Lung (tissue), 12 donors: ENCODE data around the gene SGTA. TPM values are rescaled to one million over a fixed set of nuclear protein-coding genes. Genes with fewer than 3 reads are reported as not detected.

Experiments
- ATAC-seq: fragments of 200-7000 bp; cut with Tn5 transposase; one replicate; pipeline ENCODE4 v1.9.1; 2020; ENCODE audit warnings: moderate number of reproducible peaks; ENCODE audit not compliant: insufficient read depth, low FRiP score
- DNase-seq, 3 donors: peaks; one replicate each; pipeline ENCODE4 v3.0.0-alpha.2; 2013 to 2017
- H3K27ac ChIP-seq, 2 donors: one replicate each; pipeline ENCODE4 v1.5.1; 2013; ENCODE audit warnings: mild to moderate bottlenecking in 2 of 2, moderate library complexity in 2 of 2, control low read depth in 1 of 2, inconsistent platforms in 1 of 2, low read depth in 1 of 2, low read length in 1 of 2
- H3K27me3 ChIP-seq, 3 donors: one replicate each; pipeline ENCODE4 v1.5.1; 2013; ENCODE audit warnings: low read length in 2 of 3; ENCODE audit not compliant: control insufficient read depth in 3 of 3, insufficient read depth in 3 of 3
- H3K36me3 ChIP-seq, 4 donors: one replicate each; pipeline ENCODE4 v1.5.1; 2013; ENCODE audit warnings: low read length in 4 of 4, mild to moderate bottlenecking in 1 of 4, moderate library complexity in 1 of 4; ENCODE audit not compliant: control insufficient read depth in 4 of 4, insufficient read depth in 4 of 4
- H3K4me1 ChIP-seq, 5 donors: one replicate each; pipeline ENCODE4 v1.5.1; 2013; ENCODE audit warnings: low read length in 5 of 5, mild to moderate bottlenecking in 2 of 5, moderate library complexity in 1 of 5; ENCODE audit not compliant: control insufficient read depth in 5 of 5, insufficient read depth in 5 of 5
- H3K4me3 ChIP-seq: one replicate; pipeline ENCODE4 v1.5.1; 2013; ENCODE audit warnings: mild to moderate bottlenecking, control low read depth, moderate library complexity
- H3K9ac ChIP-seq, 2 donors: one replicate each; pipeline ENCODE4 v1.5.1; 2013; ENCODE audit warnings: low read length in 2 of 2, control low read depth in 1 of 2; ENCODE audit not compliant: insufficient read depth in 1 of 2
- H3K9me3 ChIP-seq, 4 donors: one replicate each; pipeline ENCODE4 v1.5.1; 2013; ENCODE audit warnings: low read length in 3 of 4, mild to moderate bottlenecking in 1 of 4, moderate library complexity in 1 of 4; ENCODE audit not compliant: control insufficient read depth in 4 of 4, insufficient read depth in 3 of 4
- CTCF ChIP-seq: IDR thresholded peaks from 2 replicates; pipeline ENCODE4 v1.5.1; 2012; ENCODE audit warnings: mild to moderate bottlenecking; ENCODE audit errors: control extremely low read depth, extremely low read depth
- WGBS, 2 donors: extraction: QIAGEN DNeasy Blood & Tissue Kit; methylation state at CpG; one replicate each; pipeline ENCODE4 v1.1.7; 2013; 5-methylcytosine and 5-hydroxymethylcytosine counted together
- polyA plus RNA-seq, 2 donors: library from polyadenylated mRNA; stranded (reverse); fragments of 200-250 nt; gene quantifications; one replicate each; pipeline ENCODE4 v1.2.1, GENCODE V29; 2013
- total RNA-seq, 2 donors: library from RNA; depleted of rRNA in 1 of 2; stranded (reverse); fragments of >200 nt in 1 of 2; gene quantifications; one replicate each; pipeline ENCODE4 v1.2.1, GENCODE V29; 2014 to 2021
- donor health status: control.
- donor health status: control.
- donor health status: Bipolar disorder and iron deficiency.
- donor health status: healthy.
- donor health status: DM: yes; HTN: yes; CAD: no.

SGTA gene
- total and polyA plus RNA-seq, 4 donors: 33.3 to 64.7 (median 51.9) TPM

- H3K9me3 ChIP-seq: no peaks in the 10 kb centered on the region
- DNase-seq: no peak
- TF ChIP-seq CTCF: no peak
- H3K4me3 ChIP-seq: no peak overlapping the region
- no peak overlapping the region for H3K27ac ChIP-seq
- WGBS, 2 donors: 88 to 91% methylated on average over 7 of the region's 7 CpGs
- H3K9ac ChIP-seq: no peak overlapping the region
- no peaks in the 10 kb centered on the region for H3K4me1 ChIP-seq
- H3K27me3 ChIP-seq: peaks cover 0 to 3% (median 0%) of the 10 kb centered on the region in 3 donors
- no peak for ATAC-seq
- H3K36me3 ChIP-seq: no peaks in the 10 kb centered on the region
These were observed 35.7 kb downstream of the SGTA start for GRCh38 chr19:2747349-2747748.

DNA sequence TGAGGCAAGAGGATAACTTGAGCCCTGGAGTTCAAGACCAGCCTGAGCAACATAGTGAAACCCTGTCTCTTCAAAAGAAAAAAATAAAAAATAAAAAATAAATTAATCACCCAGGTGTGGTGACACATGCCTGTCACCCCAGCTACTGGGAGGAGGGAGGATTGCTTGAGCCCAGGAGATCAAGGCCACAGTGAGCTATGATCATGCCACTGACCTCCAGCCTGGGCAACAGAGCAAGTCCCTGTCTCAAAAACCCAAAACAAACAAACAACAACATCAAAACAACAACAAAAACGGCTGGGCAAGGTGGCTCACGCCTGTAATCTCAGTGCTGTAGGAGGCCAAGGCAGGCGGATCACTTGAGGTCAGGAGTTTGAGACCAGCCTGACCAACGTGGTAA is 39.0 kb downstream of the SGTA start:
- H3K9ac ChIP-seq: no peak overlapping the region
- DNase-seq (no peak), ATAC-seq (no peak)
- H3K36me3 ChIP-seq: no peaks in the 10 kb centered on the region
- H3K4me1 ChIP-seq: peaks cover 0 to 5% (median 1%) of the 10 kb centered on the region in 5 donors
- no peak for TF ChIP-seq CTCF
- no peak overlapping the region for H3K4me3 ChIP-seq
- no peaks in the 10 kb centered on the region for H3K27me3 ChIP-seq
- WGBS, 2 donors: 46 to 60% methylated on average over 4 of the region's 4 CpGs
- H3K27ac ChIP-seq: no peak overlapping the region
- H3K9me3 ChIP-seq: no peaks in the 10 kb centered on the region

GRCh38 chr19:2743099-2743498 is 40.0 kb downstream of the SGTA start:
- TF ChIP-seq CTCF: no peak
- WGBS, 2 donors: 77 to 78% methylated on average over 8 of the region's 8 CpGs
- no peak for ATAC-seq

GRCh38 chr19:2740314-2740656 is 42.8 kb downstream of the SGTA start:
- DNase-seq: no peak
- Histone ChIP-seq H3K27me3 (no peaks in the 10 kb centered on the region), H3K36me3 (peaks cover 0 to 12% (median 8%) of the 10 kb centered on the region in 4 donors), H3K4me3 (no peak overlapping the region), H3K9me3 (peaks cover 0 to 4% (median 1%) of the 10 kb centered on the region in 4 donors), H3K27ac (no peak overlapping the region), H3K9ac (no peak overlapping the region), H3K4me1 (peaks cover 0 to 6% (median 3%) of the 10 kb centered on the region in 5 donors)
- no peak for ATAC-seq
- TF ChIP-seq CTCF: no peak
- WGBS, 2 donors: 44 to 46% methylated on average over 13 of the region's 13 CpGs

More at GRCh38 chr19:2743099-2743498, 40.0 kb downstream of the SGTA start:
- Histone ChIP-seq H3K9me3 (no peaks in the 10 kb centered on the region), H3K9ac (no peak overlapping the region), H3K27me3 (no peaks in the 10 kb centered on the region), H3K36me3 (no peaks in the 10 kb centered on the region), H3K4me3 (no peak overlapping the region), H3K27ac (no peak overlapping the region), H3K4me1 (peaks cover 0 to 6% (median 3%) of the 10 kb centered on the region in 5 donors)
- no peak for DNase-seq
